K562 (cell line): ENCODE measurements around the gene MAMDC4. TPM values are rescaled to one million over a fixed set of nuclear protein-coding genes. Genes with fewer than 3 reads are reported as not detected.
A peak's percentile ranks its signal among the peaks of the same experiment; 100 is the strongest.

Experiments used
- ATF7 ChIP-seq: fragments of 450-650 bp; IDR thresholded peaks from 2 replicates; pipeline ENCODE4 v1.7.1; 2014; ENCODE audit warnings: mild to moderate bottlenecking, moderate library complexity
- CBX1 ChIP-seq: sonication (generic); IDR thresholded peaks from 2 replicates; pipeline ENCODE4 v1.6.1; 2016; ENCODE audit warnings: antibody characterized with exemption, low read depth, mild to moderate bottlenecking
- DNMT1 ChIP-seq: fragments of 450-650 bp; IDR thresholded peaks from 2 replicates; pipeline ENCODE4 v1.6.1; 2016; ENCODE audit warnings: antibody characterized with exemption, mild to moderate bottlenecking
- ERF ChIP-seq: fragments of 450-650 bp; formaldehyde crosslinking; IDR thresholded peaks from 2 replicates; pipeline ENCODE4 v1.4.0; 2020; ENCODE audit warnings: mild to moderate bottlenecking, mixed read lengths
- HDAC6 ChIP-seq: IDR thresholded peaks from 2 replicates; pipeline ENCODE4 v1.6.1; 2012; ENCODE audit warnings: low read depth, mild to moderate bottlenecking, control low read depth, inconsistent platforms, low read length, moderate library complexity
- HMGN3 ChIP-seq: IDR thresholded peaks from 2 replicates; pipeline ENCODE4 v1.6.1; 2011; ENCODE audit warnings: borderline replicate concordance, low read depth, mild to moderate bottlenecking, mixed read lengths, low read length; ENCODE audit not compliant: insufficient read length; ENCODE audit errors: extremely low read depth
- KDM1A ChIP-seq, 2 experiments: fragments of 450-650 bp; IDR thresholded peaks; 2 replicates each; pipeline ENCODE4 v1.6.1; 2016; ENCODE audit warnings: mild to moderate bottlenecking in 2 of 2
- L3MBTL2 ChIP-seq: fragments of 450-650 bp; IDR thresholded peaks from 2 replicates; pipeline ENCODE4 v1.6.1; 2016; ENCODE audit warnings: mild to moderate bottlenecking, moderate library complexity
- MYNN ChIP-seq, 2 experiments: sonication (generic); formaldehyde crosslinking in 1 of 2; IDR thresholded peaks; 2 replicates each; pipeline versions ENCODE4 v1.5.0 to v1.6.1; 2016 to 2020; ENCODE audit warnings: antibody characterized with exemption in 1 of 2, missing genetic modification reagents in 1 of 2
- NONO ChIP-seq, 2 experiments: fragments of 200-400 bp in 1 of 2; fragments of 450-650 bp in 1 of 2; formaldehyde crosslinking in 1 of 2; IDR thresholded peaks; 2 replicates each; pipeline ENCODE4 v1.6.1; 2017; ENCODE audit warnings: low read depth in 2 of 2, mild to moderate bottlenecking in 2 of 2, moderate library complexity in 2 of 2, low read length in 1 of 2
- POLR2AphosphoS2 ChIP-seq: IDR thresholded peaks from 2 replicates; pipeline ENCODE4 v1.6.1; 2012; ENCODE audit warnings: low read length, improper control_type of control experiment
- POLR2AphosphoS5 ChIP-seq: IDR thresholded peaks from 2 replicates; pipeline ENCODE4 v1.6.1; 2011; ENCODE audit warnings: mild to moderate bottlenecking, low read depth, low read length, moderate library complexity; ENCODE audit not compliant: control insufficient read depth, insufficient read depth
- RBFOX2 ChIP-seq: fragments of 200-400 bp; formaldehyde crosslinking; IDR thresholded peaks from 2 replicates; pipeline ENCODE4 v1.6.1; 2017; ENCODE audit warnings: low read depth, mild to moderate bottlenecking, low read length, moderate library complexity
- SUPT5H ChIP-seq: fragments of 450-650 bp; IDR thresholded peaks from 2 replicates; pipeline ENCODE4 v1.6.1; 2016
- TAF1 ChIP-seq: IDR thresholded peaks from 2 replicates; pipeline ENCODE4 v1.6.1; 2011; ENCODE audit warnings: mild to moderate bottlenecking, low read length, moderate library complexity; ENCODE audit not compliant: insufficient read depth, control insufficient read depth, severe bottlenecking; ENCODE audit errors: extremely low read depth
- TBP ChIP-seq: optimal IDR thresholded peaks from 2 replicates; pipeline ENCODE3; 2011; ENCODE audit warnings: low read depth, low read length, improper control_type of control experiment
- ZBTB7A ChIP-seq: IDR thresholded peaks from 2 replicates; pipeline ENCODE4 v1.6.1; 2011; ENCODE audit warnings: low read depth, mild to moderate bottlenecking, low read length, moderate library complexity, borderline replicate concordance; ENCODE audit not compliant: control insufficient read depth
- ZKSCAN1 ChIP-seq: fragments of 150-350 bp; IDR thresholded peaks from 2 replicates; pipeline ENCODE4 v1.6.1; 2016; ENCODE audit warnings: low read depth, low read length
- ZNF324 ChIP-seq: fragments of 250-450 bp; sonication (Bioruptor Pico); IDR thresholded peaks from 2 replicates; pipeline ENCODE4 v1.4.0; 2020; ENCODE audit warnings: mild to moderate bottlenecking
- ZNF445 ChIP-seq: fragments of 250-450 bp; sonication (Bioruptor Pico); IDR thresholded peaks from 2 replicates; pipeline ENCODE4 v1.4.0; 2020; ENCODE audit warnings: low read depth, mild to moderate bottlenecking, moderate library complexity
- ZNF79 ChIP-seq: fragments of 250-450 bp; sonication (Bioruptor Pico); IDR thresholded peaks from 2 replicates; pipeline ENCODE4 v1.4.0; 2020; ENCODE audit warnings: low read depth, mild to moderate bottlenecking, moderate library complexity
- polyA plus RNA-seq, 8 experiments: library from polyadenylated mRNA; depleted of rRNA in 4 of 8; stranded (reverse) in 5 of 8; unstranded in 3 of 8; fragments of >200 nt; fragmentation: Nextera tagmentation in 2 of 8; fragmentation: Illumina TruSeq in 1 of 8; extraction: Ambion mirVana in 2 of 8; extraction: Trizol in 1 of 8; gene quantifications; 2 replicates each; pipeline versions ENCODE4 v1.2.1 to v1.2.3, GENCODE V29; 2011 to 2014; ENCODE audit warnings: inconsistent platforms in 1 of 8, missing spikeins in 1 of 8
- total RNA-seq, 7 experiments: library from RNA; depleted of rRNA in 6 of 7; stranded (reverse); fragments of >200 nt in 6 of 7; fragmentation: Illumina TruSeq in 2 of 7; extraction: Trizol in 2 of 7; gene quantifications; 2 replicates each; pipeline versions ENCODE4 v1.2.1 to v1.2.3, GENCODE V29; 2011 to 2021; ENCODE audit warnings: low replicate concordance in 1 of 7
- TF ChIP-seq, protein P1 (sequence below): fragments of 250-450 bp; sonication (Bioruptor Pico); IDR thresholded peaks from 2 replicates; pipeline ENCODE4 v1.4.0; 2020
- TF ChIP-seq, protein P2 (sequence below), 2 experiments: fragments of 450-650 bp in 1 of 2; sonication (generic) in 1 of 2; formaldehyde crosslinking in 1 of 2; IDR thresholded peaks in 1 of 2; conservative IDR thresholded peaks in 1 of 2; 2 replicates each; pipeline versions ENCODE4 v1.6.1 to v1.8.1; 2016 to 2023; ENCODE audit warnings: mild to moderate bottlenecking in 2 of 2, moderate library complexity in 2 of 2, inconsistent platforms in 1 of 2, missing genetic modification reagents in 1 of 2
- TF ChIP-seq, protein P3 (sequence below): sonication (generic); formaldehyde crosslinking; IDR thresholded peaks from 2 replicates; pipeline ENCODE4 v1.8.0; 2022; ENCODE audit warnings: missing genetic modification reagents, mild to moderate bottlenecking, moderate library complexity, borderline replicate concordance

The MAMDC4 gene
- total and polyA plus RNA-seq, 9 of the 15 experiments (the other 6 are each of a cell fraction or from before 2014, with no cell fraction given), result 0.03 to 10.8 (median 1.5) TPM

DNA sequence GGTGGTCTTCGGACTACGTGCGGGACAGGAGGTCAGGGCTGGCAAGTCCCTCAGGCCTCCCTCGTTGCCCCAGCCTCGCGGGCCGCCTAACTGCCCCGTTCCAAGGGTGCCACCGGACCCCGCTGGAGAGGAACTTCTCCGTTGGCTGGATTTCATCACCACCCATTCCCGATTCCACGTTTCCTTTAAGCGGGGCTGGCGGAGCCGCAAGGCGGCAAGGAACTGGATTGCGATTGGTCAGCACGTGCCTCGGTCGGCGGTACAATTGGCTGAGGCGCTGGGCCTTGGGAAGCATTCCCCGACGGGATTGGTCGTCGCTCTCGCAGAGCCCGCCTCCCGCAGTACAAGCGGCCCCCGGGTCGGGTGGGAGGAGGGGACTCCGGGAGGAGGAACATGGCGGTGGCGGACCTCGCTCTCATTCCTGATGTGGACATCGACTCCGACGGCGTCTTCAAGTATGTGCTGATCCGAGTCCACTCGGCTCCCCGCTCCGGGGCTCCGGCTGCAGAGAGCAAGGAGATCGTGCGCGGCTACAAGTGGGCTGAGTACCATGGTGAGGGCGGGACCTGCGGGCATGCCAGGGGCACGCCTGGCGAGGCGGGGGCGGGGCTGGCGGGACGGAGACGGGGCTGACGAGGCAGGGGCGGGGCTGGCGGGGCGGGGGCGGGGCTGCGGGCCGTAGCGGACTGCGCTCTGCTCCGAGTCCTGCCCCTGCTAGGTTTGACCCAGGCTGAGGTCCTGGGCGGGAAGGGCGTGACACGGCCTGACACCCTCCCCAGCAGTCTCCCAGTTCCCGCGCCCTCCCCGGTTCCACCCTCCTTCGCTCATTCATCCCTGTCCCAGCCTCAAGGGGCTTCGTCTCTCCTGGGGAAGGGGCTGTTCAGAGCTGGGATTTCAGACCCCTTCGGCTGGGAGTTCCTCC is 2.8 kb upstream of the MAMDC4 start, which contains the start of gene PHPT1 (continued):
- TF ChIP-seq TBP (peak; percentile 69), ZBTB7A (peak; percentile 15; the same call in 1 of the 2 replicates), SUPT5H (peak; percentile 94), NONO (IDR thresholded peaks at IDR 0.05; ENCODE audit: low read depth in 2 of 2, low read length in 1 of 2) (peak in 1 of 2 experiments; percentile 19; a peak in 1 of 4 replicates), HDAC6 (no peak), ZNF445 (CRISPR knock-in tag) (no peak), ZNF79 (CRISPR knock-in tag) (no peak), POLR2AphosphoS2 (peak; percentile 94), KDM1A (IDR thresholded peaks at IDR 0.05) (no peak), MYNN (IDR thresholded peaks at IDR 0.05) (peak; percentile 90), MYNN (CRISPR knock-in tag; IDR thresholded peaks at IDR 0.05) (no peak), ATF7 (peak; percentile 90), CBX1 (no peak), TAF1 (peak; percentile 51), ERF (CRISPR knock-in tag) (peak; percentile 84), RBFOX2 (peak; percentile 84), ZNF324 (CRISPR knock-in tag) (0 out of 2 replicates have a peak, but pooled peaks have one; percentile 15), L3MBTL2 (peak; percentile 59), POLR2AphosphoS5 (peak; percentile 88; the same call in 1 of the 2 replicates), HMGN3 (peak; percentile 88), ZKSCAN1 (0 out of 2 replicates have a peak, but pooled peaks have one; percentile 20), DNMT1 (no peak)
- TF ChIP-seq, protein P1, sequence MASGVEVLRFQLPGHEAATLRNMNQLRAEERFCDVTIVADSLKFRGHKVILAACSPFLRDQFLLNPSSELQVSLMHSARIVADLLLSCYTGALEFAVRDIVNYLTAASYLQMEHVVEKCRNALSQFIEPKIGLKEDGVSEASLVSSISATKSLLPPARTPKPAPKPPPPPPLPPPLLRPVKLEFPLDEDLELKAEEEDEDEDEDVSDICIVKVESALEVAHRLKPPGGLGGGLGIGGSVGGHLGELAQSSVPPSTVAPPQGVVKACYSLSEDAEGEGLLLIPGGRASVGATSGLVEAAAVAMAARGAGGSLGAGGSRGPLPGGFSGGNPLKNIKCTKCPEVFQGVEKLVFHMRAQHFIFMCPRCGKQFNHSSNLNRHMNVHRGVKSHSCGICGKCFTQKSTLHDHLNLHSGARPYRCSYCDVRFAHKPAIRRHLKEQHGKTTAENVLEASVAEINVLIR, result peak; percentile 32; the same call in 1 of the 2 replicates
- TF ChIP-seq, protein P2, sequence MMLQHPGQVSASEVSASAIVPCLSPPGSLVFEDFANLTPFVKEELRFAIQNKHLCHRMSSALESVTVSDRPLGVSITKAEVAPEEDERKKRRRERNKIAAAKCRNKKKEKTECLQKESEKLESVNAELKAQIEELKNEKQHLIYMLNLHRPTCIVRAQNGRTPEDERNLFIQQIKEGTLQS (IDR thresholded peaks at IDR 0.05), result peak; percentile 99
- TF ChIP-seq, protein P2 (CRISPR knock-in tag; conservative IDR thresholded peaks at IDR 0.05), result peak; percentile 71; the same call in 1 of the 2 replicates
- TF ChIP-seq, protein P3, sequence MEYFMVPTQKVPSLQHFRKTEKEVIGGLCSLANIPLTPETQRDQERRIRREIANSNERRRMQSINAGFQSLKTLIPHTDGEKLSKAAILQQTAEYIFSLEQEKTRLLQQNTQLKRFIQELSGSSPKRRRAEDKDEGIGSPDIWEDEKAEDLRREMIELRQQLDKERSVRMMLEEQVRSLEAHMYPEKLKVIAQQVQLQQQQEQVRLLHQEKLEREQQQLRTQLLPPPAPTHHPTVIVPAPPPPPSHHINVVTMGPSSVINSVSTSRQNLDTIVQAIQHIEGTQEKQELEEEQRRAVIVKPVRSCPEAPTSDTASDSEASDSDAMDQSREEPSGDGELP (CRISPR knock-in tag), result peak; percentile 56
